Large intestine (tissue), 3 donors: Measurements from ENCODE around the gene COL9A3. TPM values are rescaled to one million over a fixed set of nuclear protein-coding genes. Genes with fewer than 3 reads are reported as not detected.

Experiments used
- DNase-seq, 2 donors: peaks; one replicate each; pipeline versions ENCODE4 v3.0.0 to v3.0.0-alpha.2; 2013
- H3K27ac ChIP-seq: one replicate; pipeline ENCODE4 v1.5.1; 2013; ENCODE audit warnings: low read length
- H3K27me3 ChIP-seq: 2 replicates; pipeline ENCODE4 v1.6.1; 2013; ENCODE audit warnings: low read length; ENCODE audit not compliant: control insufficient read depth, insufficient read depth
- H3K36me3 ChIP-seq: 2 replicates; pipeline ENCODE4 v1.6.1; 2013; ENCODE audit warnings: low read length; ENCODE audit not compliant: control insufficient read depth, insufficient read depth
- H3K4me1 ChIP-seq: one replicate; pipeline ENCODE4 v1.6.1; 2013; ENCODE audit warnings: low read length; ENCODE audit not compliant: control insufficient read depth, insufficient read depth
- H3K4me3 ChIP-seq: one replicate; pipeline ENCODE4 v1.5.1; 2013; ENCODE audit warnings: low read length
- H3K9me3 ChIP-seq: one replicate; pipeline ENCODE4 v1.6.1; 2013; ENCODE audit warnings: mild to moderate bottlenecking, low read depth, low read length, moderate library complexity; ENCODE audit not compliant: control insufficient read depth
- WGBS: methylation state at CpG from one replicate; pipeline ENCODE4 v1.1.5; 2013; ENCODE audit warnings: low lambda C conversion rate; ENCODE audit not compliant: insufficient coverage; 5-methylcytosine and 5-hydroxymethylcytosine counted together
- polyA plus RNA-seq: library from polyadenylated mRNA; unstranded; fragments of 120-200 nt; gene quantifications from one replicate; pipeline ENCODE4 v1.2.1, GENCODE V29; 2013

COL9A3 gene
- polyA plus RNA-seq, 1 donor: 14.1 TPM

DNA sequence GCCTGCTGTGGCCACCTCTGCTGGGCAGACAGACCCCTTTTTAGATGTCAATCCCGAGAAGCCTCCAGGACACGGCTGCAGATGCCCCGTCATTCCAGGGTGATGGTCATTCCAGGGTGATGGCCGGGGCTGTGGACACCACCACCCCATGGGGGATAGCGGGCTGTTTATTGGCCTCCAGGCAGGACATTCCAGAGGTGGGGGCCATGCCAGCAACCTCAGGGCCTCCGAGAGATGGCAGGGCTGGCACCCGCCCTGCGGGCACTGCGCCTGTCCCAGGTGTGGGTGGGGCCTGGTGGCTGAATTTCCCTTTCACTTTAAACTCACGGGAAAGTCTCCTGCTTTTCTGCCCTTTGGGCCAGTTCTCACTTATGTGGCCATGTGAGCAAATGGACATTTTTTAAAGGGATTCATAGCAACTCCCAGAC is 14.5 kb downstream of the COL9A3 start:
- Histone ChIP-seq H3K27me3 (peaks cover 13% of the 10 kb centered on the region), H3K36me3 (no peaks in the 10 kb centered on the region), H3K4me3 (no peak overlapping the region), H3K27ac (no peak overlapping the region), H3K9me3 (no peaks in the 10 kb centered on the region), H3K4me1 (no peaks in the 10 kb centered on the region)
- WGBS: no CpG with 5 or more reads among the region's 10 CpGs
- DNase-seq: no peak

DNA sequence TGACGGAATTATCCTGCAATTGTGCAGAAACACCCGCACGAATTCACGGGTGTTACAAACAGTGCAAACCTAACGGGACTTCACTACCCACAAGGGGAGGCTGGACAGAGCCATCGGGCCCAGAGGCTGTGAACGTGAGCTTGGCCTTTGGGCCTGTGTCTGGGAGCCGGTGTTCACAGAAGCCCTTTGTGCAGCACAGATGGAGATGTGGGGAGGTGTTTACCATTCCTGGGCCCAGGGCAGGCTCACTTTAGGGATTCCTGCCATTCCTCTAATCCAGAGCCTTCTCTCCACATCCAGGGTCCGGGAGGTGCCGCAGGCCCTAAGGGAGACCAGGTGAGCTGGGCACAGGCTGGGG is 15.0 kb downstream of the COL9A3 start:
- Histone ChIP-seq H3K36me3 (no peaks in the 10 kb centered on the region), H3K27ac (no peak overlapping the region), H3K4me3 (no peak overlapping the region), H3K9me3 (no peaks in the 10 kb centered on the region), H3K4me1 (no peaks in the 10 kb centered on the region), H3K27me3 (peaks cover 13% of the 10 kb centered on the region)
- WGBS: no CpG with 5 or more reads among the region's 10 CpGs
- no peak for DNase-seq

DNA sequence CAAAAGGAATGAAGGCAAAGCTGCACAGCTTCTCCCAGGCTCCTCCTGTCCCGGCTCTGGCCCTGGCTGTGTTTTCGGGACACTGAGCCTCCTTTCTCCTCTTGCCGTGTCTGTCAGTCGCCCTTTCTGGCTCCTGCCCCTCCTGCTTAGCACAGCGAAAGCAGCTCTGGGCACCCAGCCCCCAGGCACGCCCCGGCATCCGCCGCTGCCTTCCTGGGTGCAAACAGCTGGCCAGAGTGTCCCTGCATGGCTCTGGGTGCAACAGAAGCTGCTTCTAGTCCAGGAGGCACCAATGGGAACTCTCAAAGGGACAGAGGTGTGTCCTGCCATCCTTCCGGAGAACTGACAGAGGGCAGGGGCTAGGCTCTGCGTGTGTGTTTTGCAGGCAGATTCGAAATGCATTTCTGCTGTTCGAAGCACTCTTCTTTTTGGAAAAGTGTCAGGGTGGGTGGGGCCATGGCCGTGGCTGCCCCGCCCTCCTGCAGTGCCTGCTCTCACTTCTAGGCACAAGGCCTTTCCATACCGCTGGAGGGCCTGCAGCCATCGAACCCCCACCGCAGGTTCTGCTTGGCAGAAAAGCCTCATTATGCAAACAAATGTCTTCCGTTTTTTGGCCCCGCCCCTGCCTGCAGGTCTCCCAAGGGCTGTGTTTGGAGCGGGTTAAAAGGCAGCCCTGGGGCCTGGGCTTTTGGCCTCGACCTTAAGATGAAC is 15.5 kb downstream of the COL9A3 start:
- no peak overlapping the region for H3K4me3 ChIP-seq
- H3K36me3 ChIP-seq: no peaks in the 10 kb centered on the region
- no peaks in the 10 kb centered on the region for H3K4me1 ChIP-seq
- 60% methylated on average over 1 of the region's 22 CpGs for WGBS
- DNase-seq: no peak
- H3K27me3 ChIP-seq: peaks cover 13% of the 10 kb centered on the region
- peaks cover 2% of the 10 kb centered on the region for H3K9me3 ChIP-seq
- no peak overlapping the region for H3K27ac ChIP-seq

DNA sequence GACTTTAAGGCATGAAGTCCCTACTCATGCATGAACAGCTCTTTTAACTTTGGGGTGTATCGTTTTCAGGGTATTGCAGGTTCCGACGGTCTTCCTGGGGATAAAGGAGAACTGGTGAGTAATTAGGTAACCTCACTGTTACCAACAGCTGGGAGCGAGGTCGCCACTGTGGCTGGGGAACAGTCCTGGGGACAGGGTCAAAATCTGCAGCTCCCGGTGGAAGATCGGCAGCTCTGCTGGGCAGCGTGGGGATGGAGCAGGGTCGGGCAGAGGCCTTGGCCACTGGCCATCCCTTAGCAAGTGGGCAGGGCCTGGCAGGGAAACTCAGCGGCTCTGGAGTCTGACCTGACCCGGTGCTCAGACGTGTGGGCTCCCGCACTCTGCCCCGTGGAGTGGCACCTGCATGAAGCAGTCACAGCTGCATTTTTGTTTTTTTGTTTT is 16.1 kb downstream of the COL9A3 start:
- Histone ChIP-seq H3K4me3 (no peak overlapping the region), H3K27ac (no peak overlapping the region), H3K36me3 (no peaks in the 10 kb centered on the region), H3K27me3 (peaks cover 13% of the 10 kb centered on the region), H3K4me1 (no peaks in the 10 kb centered on the region), H3K9me3 (peaks cover 2% of the 10 kb centered on the region)
- no CpG with 5 or more reads among the region's 14 CpGs for WGBS
- DNase-seq: no peak

DNA sequence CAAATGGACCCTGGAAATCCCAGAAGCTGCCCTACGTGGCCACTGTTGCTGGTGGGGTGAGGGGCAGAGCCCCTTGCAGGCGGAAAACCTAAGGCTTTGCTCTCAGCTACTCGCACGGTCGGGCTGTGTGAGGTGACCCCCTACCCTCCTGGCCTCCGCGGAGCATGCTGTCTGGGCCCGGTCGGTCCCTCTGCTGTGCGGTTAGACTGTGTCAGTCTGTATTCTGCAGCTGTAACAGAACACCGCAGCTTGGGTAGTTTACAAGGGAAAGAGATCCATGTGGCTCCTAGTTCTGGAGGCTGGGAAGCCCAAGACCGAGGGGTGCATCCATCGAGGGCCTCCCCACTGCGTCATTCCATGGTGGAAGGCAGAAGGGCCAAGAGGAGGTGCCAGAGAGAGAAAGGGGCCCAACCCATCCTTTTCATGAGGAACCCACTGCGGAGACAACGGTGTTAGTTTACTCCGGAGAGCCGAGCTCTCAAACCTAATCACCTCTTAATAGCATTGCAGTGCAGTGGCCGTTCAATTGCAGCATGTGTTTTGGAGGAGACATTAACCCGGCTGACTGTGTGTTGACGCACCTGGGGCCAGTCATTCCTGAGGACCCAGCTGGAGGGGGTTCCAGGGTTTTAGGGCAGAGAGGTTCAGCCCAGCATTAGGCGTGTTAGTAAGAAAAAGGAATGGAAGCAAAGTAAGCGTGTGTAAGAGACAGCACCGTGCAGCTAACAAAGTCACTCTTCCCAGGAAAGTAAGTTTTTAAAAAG is 18.3 kb downstream of the COL9A3 start:
- Histone ChIP-seq H3K27ac (no peak overlapping the region), H3K36me3 (no peaks in the 10 kb centered on the region), H3K4me3 (no peak overlapping the region), H3K9me3 (peaks cover 2% of the 10 kb centered on the region), H3K4me1 (peaks cover 6% of the 10 kb centered on the region), H3K27me3 (peaks cover 13% of the 10 kb centered on the region)
- 100% methylated on average over 1 of the region's 24 CpGs for WGBS
- DNase-seq: no peak

- Histone ChIP-seq H3K27me3 (peaks cover 13% of the 10 kb centered on the region), H3K4me1 (peaks cover 6% of the 10 kb centered on the region), H3K4me3 (no peak overlapping the region), H3K9me3 (peaks cover 2% of the 10 kb centered on the region), H3K36me3 (no peaks in the 10 kb centered on the region), H3K27ac (no peak overlapping the region)
- WGBS: no CpG with 5 or more reads among the region's 52 CpGs
- no peak for DNase-seq
Measured at GRCh38 chr20:62835931-62836861, 19.3 kb downstream of the COL9A3 start.

GRCh38 chr20:62836967-62837490 is 20.2 kb downstream of the COL9A3 start:
- DNase-seq: no peak

GRCh38 chr20:62837790-62838127 is 20.9 kb downstream of the COL9A3 start:
- peaks cover 2% of the 10 kb centered on the region for H3K9me3 ChIP-seq
- H3K27ac ChIP-seq: no peak overlapping the region
- H3K4me1 ChIP-seq: peaks cover 6% of the 10 kb centered on the region
- H3K36me3 ChIP-seq: no peaks in the 10 kb centered on the region
- no peak for DNase-seq
- H3K27me3 ChIP-seq: peaks cover 13% of the 10 kb centered on the region
- no CpG with 5 or more reads among the region's 8 CpGs for WGBS
- no peak overlapping the region for H3K4me3 ChIP-seq

More at GRCh38 chr20:62836967-62837490, 20.2 kb downstream of the COL9A3 start:
- no peaks in the 10 kb centered on the region for H3K36me3 ChIP-seq
- peaks cover 2% of the 10 kb centered on the region for H3K9me3 ChIP-seq
- H3K4me1 ChIP-seq: peaks cover 6% of the 10 kb centered on the region
- H3K4me3 ChIP-seq: no peak overlapping the region
- peaks cover 13% of the 10 kb centered on the region for H3K27me3 ChIP-seq
- WGBS: 80% methylated on average over 1 of the region's 19 CpGs
- H3K27ac ChIP-seq: no peak overlapping the region

- H3K27ac ChIP-seq: peak overlapping the region; percentile 54
- DNase-seq: peak; percentile 86 to 96
Measured at GRCh38 chr20:62838128-62838891, 21.5 kb downstream of the COL9A3 start.

More at GRCh38 chr20:62838128-62838891, 21.5 kb downstream of the COL9A3 start:
- Histone ChIP-seq H3K9me3 (peaks cover 2% of the 10 kb centered on the region), H3K4me3 (no peak overlapping the region), H3K4me1 (peaks cover 6% of the 10 kb centered on the region), H3K36me3 (no peaks in the 10 kb centered on the region), H3K27me3 (peaks cover 13% of the 10 kb centered on the region)
- WGBS: no CpG with 5 or more reads among the region's 27 CpGs
